ENCODE results near the gene EIF2AK3. TPM values are rescaled to one million over a fixed set of nuclear protein-coding genes. Genes with fewer than 3 reads are reported as not detected.
"Not testable (repeated sequence)": the region's sequence is repeated elsewhere in the genome, so short reads cannot be mapped to it uniquely, and the experiment has no call there.

EIF2AK3 gene
- total and polyA plus RNA-seq, 9 donors, result 6.2 to 19.8 (median 18.0) TPM

- no peaks in the 10 kb centered on the region for H3K4me1 ChIP-seq (ENCODE audit: insufficient read depth)
- DNase-seq, result no peak
- H3K36me3 ChIP-seq, result no peaks in the 10 kb centered on the region
- 67 to 80% (median 71%) methylated on average over 2 of the region's 2 CpGs for WGBS, 3 donors
- H3K27ac ChIP-seq, result no peak overlapping the region
- H3K9me3 ChIP-seq, result no peaks in the 10 kb centered on the region
- intact Hi-C loops (cut with DNase I), result no loop called here
- TF ChIP-seq EP300 (IDR thresholded peaks at IDR 0.05) (no peak), POLR2A (IDR thresholded peaks at IDR 0.05) (no peak), CTCF (IDR thresholded peaks at IDR 0.05) (no peak)
- no peak overlapping the region for H3K4me3 ChIP-seq
- no peaks in the 10 kb centered on the region for H3K27me3 ChIP-seq
Observed at GRCh38 chr2:88654714-88655113, 27.4 kb upstream of the EIF2AK3 start.

DNA sequence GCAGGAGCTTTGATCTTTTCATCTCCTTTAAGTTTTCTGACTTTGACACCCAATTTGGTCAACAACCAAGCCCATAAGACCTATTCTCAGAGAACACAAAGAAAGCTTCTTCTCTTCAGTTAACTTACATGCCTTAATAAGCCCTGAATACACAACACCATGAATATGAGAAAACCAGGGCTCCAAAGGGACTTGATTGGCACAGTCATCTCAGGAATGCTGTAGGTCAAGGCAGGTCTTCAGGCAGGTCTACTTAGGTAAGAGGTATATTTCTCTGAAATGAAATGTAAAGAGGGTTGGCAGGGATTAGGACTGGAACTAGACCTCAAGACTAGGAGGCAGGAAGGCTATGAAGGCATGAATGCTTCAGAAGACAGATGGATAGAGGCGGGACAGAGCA is 24.4 kb upstream of the EIF2AK3 start:
- Histone ChIP-seq H3K9me3 (no peaks in the 10 kb centered on the region), H3K4me1 (ENCODE audit: insufficient read depth) (no peaks in the 10 kb centered on the region), H3K27me3 (no peaks in the 10 kb centered on the region), H3K27ac (no peak overlapping the region), H3K36me3 (no peaks in the 10 kb centered on the region), H3K4me3 (no peak overlapping the region)
- no peak for TF ChIP-seq CTCF (IDR thresholded peaks at IDR 0.05)
- no peak for TF ChIP-seq POLR2A (IDR thresholded peaks at IDR 0.05)
- TF ChIP-seq EP300 (IDR thresholded peaks at IDR 0.05), result no peak
- intact Hi-C loops (cut with DNase I), result no loop called here
- WGBS, 3 donors, result 75 to 87% (median 81%) methylated on average over 1 of the region's 1 CpG
- no peak for DNase-seq

GRCh38 chr2:88645291-88645882 is 18.1 kb upstream of the EIF2AK3 start:
- WGBS, 3 donors, result 53 to 66% (median 56%) methylated on average over 2 of the region's 2 CpGs
- H3K27ac ChIP-seq, DNase-seq: not testable (repeated sequence)

GRCh38 chr2:88642278-88642677 is 15.0 kb upstream of the EIF2AK3 start:
- no peak for DNase-seq
- no peak overlapping the region for H3K27ac ChIP-seq
- no peaks in the 10 kb centered on the region for H3K4me1 ChIP-seq (ENCODE audit: insufficient read depth)
- no peaks in the 10 kb centered on the region for H3K27me3 ChIP-seq
- intact Hi-C loops (cut with DNase I), result no loop called here
- peaks cover 0 to 3% of the 10 kb centered on the region in 2 donors for H3K9me3 ChIP-seq
- 42 to 56% (median 47%) methylated on average over 3 of the region's 3 CpGs for WGBS, 3 donors
- H3K36me3 ChIP-seq, result no peaks in the 10 kb centered on the region
- no peak overlapping the region for H3K4me3 ChIP-seq
- TF ChIP-seq CTCF (IDR thresholded peaks at IDR 0.05), result no peak
- TF ChIP-seq EP300 (IDR thresholded peaks at IDR 0.05), result no peak
- TF ChIP-seq POLR2A (IDR thresholded peaks at IDR 0.05), result no peak

More at GRCh38 chr2:88645291-88645882, 18.1 kb upstream of the EIF2AK3 start:
- H3K4me3 ChIP-seq; H3K27me3 ChIP-seq; H3K36me3 ChIP-seq; intact Hi-C loops (cut with DNase I); H3K4me1 ChIP-seq (ENCODE audit: insufficient read depth); H3K9me3 ChIP-seq: not testable (repeated sequence)

- intact Hi-C loops (cut with DNase I), result no loop called here
- no peaks in the 10 kb centered on the region for H3K27me3 ChIP-seq
- no peak overlapping the region for H3K27ac ChIP-seq
- no peaks in the 10 kb centered on the region for H3K4me1 ChIP-seq (ENCODE audit: insufficient read depth)
- peaks cover 0 to 3% of the 10 kb centered on the region in 2 donors for H3K9me3 ChIP-seq
- no peak overlapping the region for H3K4me3 ChIP-seq
- DNase-seq, result no peak
- no peaks in the 10 kb centered on the region for H3K36me3 ChIP-seq
- WGBS, 3 donors, result 91 to 96% (median 93%) methylated on average over 7 of the region's 7 CpGs
- TF ChIP-seq EP300 (IDR thresholded peaks at IDR 0.05), result no peak
- no peak for TF ChIP-seq CTCF (IDR thresholded peaks at IDR 0.05)
- TF ChIP-seq POLR2A (IDR thresholded peaks at IDR 0.05), result no peak
Observed at GRCh38 chr2:88641330-88641729, 14.1 kb upstream of the EIF2AK3 start.

Data from ovary (tissue), 9 donors.